Measurements from ENCODE around the gene RPN2. TPM values are rescaled to one million over a fixed set of nuclear protein-coding genes. Genes with fewer than 3 reads are reported as not detected.

Gene RPN2
- total RNA-seq, 1 experiment from 2014 or later: 226 TPM

DNA sequence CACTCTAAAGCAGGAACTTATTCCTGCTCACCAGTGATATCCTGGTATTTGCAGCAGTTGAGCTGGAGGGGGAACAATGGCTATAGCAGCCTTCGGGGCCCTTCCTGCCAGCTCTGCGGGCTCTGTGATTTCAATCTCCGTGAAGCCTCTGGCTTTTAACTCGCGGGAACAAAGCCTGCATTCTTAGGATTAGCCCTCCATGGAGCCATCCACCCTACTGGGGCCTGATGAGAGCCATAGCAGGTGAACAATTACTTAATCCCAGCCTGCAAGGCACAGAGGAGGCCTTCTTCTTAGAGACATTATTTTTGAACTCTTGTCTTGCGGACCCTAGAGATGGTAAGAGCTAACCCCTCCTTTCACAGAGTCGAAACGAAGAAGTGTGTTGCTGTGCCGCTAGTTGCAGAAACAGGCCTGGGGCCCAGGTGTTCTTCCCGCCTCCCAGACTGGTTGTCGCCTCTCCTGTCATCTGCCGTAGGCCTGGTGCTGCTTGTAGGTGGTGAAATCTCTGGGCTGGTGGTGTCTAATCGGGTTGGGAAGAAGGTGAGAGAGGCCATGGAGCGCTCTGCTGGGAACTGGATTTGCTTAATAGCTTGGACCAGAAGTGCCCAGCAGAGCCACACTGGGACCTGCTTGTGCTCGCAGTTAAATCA lies 72.8 kb downstream of the RPN2 start:
- BruUV-seq (replicated peaks): no TSS peak
- Mint-ChIP-seq H3K36me3 (ENCODE audit: insufficient read depth, unreplicated experiment) (no peaks in the 10 kb centered on the region), H3K27me3 (ENCODE audit: insufficient read depth, unreplicated experiment) (peaks cover 12% of the 10 kb centered on the region)

DNA sequence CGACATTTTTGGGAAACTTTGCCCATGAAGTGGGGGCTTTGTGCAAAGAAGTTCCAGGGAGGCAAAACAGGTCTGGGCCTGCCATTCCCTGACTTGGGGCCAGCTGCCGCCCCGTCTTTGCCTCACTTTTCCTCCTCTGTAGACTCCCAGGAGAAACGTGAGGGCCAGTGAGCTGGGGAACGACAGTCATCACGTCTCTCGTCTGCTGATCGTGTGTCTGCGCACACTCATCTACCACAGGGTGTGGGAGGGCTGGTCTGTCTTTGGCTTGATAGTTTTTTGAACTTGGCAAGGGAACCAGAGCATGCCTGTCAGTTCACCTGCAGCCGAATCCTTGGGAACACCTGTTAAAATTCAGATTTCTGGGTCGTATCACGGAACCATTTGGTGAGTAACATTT lies 74.0 kb downstream of the RPN2 start:
- Mint-ChIP-seq H3K27ac (ENCODE audit: low read depth, unreplicated experiment) (no peak overlapping the region), H3K27me3 (ENCODE audit: insufficient read depth, unreplicated experiment) (peaks cover 17% of the 10 kb centered on the region), H3K9me3 (ENCODE audit: unreplicated experiment) (no peaks in the 10 kb centered on the region), H3K4me1 (ENCODE audit: insufficient read depth, unreplicated experiment) (no peaks in the 10 kb centered on the region), H3K4me3 (ENCODE audit: unreplicated experiment) (no peak overlapping the region), H3K36me3 (ENCODE audit: insufficient read depth, unreplicated experiment) (no peaks in the 10 kb centered on the region)
- TF ChIP-seq, protein P1, sequence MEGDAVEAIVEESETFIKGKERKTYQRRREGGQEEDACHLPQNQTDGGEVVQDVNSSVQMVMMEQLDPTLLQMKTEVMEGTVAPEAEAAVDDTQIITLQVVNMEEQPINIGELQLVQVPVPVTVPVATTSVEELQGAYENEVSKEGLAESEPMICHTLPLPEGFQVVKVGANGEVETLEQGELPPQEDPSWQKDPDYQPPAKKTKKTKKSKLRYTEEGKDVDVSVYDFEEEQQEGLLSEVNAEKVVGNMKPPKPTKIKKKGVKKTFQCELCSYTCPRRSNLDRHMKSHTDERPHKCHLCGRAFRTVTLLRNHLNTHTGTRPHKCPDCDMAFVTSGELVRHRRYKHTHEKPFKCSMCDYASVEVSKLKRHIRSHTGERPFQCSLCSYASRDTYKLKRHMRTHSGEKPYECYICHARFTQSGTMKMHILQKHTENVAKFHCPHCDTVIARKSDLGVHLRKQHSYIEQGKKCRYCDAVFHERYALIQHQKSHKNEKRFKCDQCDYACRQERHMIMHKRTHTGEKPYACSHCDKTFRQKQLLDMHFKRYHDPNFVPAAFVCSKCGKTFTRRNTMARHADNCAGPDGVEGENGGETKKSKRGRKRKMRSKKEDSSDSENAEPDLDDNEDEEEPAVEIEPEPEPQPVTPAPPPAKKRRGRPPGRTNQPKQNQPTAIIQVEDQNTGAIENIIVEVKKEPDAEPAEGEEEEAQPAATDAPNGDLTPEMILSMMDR (IDR thresholded peaks at IDR 0.05; ENCODE audit: unreplicated experiment): no peak
- POLR2A ChIA-PET: interaction anchor here (0.7 kb wide), 1 partner anchor 277 kb away, joined by 3 read pairs; no protein-coding TSS in a partner anchor
- intact Hi-C loops (cut with micrococcal nuclease): no loop called here
- no TSS peak for BruUV-seq (replicated peaks)
- CTCF ChIA-PET: interaction anchor here (0.9 kb wide), 1 partner anchor 53 kb away, joined by 4 read pairs; no protein-coding TSS in a partner anchor
- no peak for DNase-seq (ENCODE audit: unreplicated experiment)

More for the DNA sequence above, 72.8 kb downstream of the RPN2 start:
- no peak overlapping the region for H3K4me3 Mint-ChIP-seq (ENCODE audit: unreplicated experiment)
- no peak for DNase-seq (ENCODE audit: unreplicated experiment)
- TF ChIP-seq, protein P1 (IDR thresholded peaks at IDR 0.05; ENCODE audit: unreplicated experiment): no peak
- CTCF ChIA-PET: interaction anchor here (0.6 to 1.3 kb wide), 3 partner anchors 52 to 225 kb away, joined by 3 to 5 read pairs (median 4); no protein-coding TSS in a partner anchor
- no peak overlapping the region for H3K27ac Mint-ChIP-seq (ENCODE audit: low read depth, unreplicated experiment)
- H3K9me3 Mint-ChIP-seq (ENCODE audit: unreplicated experiment): no peaks in the 10 kb centered on the region
- no peaks in the 10 kb centered on the region for H3K4me1 Mint-ChIP-seq (ENCODE audit: insufficient read depth, unreplicated experiment)
- POLR2A ChIA-PET: interaction anchor here (1.1 to 1.8 kb wide), 2 partner anchors 10 kb away, joined by 3 to 6 read pairs; no protein-coding TSS in a partner anchor
- intact Hi-C loops (cut with micrococcal nuclease): no loop called here

DNA sequence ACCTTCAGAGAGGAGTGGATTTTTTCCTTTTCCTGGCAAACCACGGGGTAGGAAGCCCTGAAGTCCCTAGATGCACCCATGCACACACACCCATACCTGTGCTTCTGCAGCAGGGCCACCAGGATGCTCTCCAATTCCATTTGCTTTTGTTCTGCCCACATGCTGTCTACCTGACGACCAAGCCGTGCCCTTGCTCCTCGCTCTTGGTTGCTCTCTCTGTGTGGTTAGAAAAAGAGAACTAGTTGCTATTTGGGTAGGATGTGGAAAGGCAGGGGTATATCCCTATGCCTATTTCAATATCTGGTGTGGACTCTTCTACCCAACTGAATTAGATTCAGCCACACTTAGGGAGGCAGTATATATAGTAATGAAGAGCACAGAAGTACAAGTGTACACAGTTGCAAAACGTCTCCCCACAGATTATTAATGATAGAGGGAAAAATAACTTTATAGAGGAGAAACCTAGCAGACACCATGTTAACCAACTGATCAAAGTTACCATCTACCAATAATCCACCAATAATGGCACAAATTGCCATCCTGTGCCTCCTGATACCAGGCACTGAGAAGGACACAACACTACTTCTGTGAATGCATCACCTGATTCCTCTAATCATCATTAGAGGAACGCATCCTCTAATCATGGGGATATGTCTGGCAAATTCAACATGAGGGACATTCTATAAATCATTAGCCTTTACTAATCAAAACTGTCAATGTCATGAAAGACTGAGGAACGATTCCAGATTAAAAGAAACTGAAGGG lies 75.2 kb downstream of the RPN2 start:
- Mint-ChIP-seq H3K9me3 (ENCODE audit: unreplicated experiment) (no peaks in the 10 kb centered on the region), H3K36me3 (ENCODE audit: insufficient read depth, unreplicated experiment) (no peaks in the 10 kb centered on the region), H3K27me3 (ENCODE audit: insufficient read depth, unreplicated experiment) (peaks cover 29% of the 10 kb centered on the region), H3K27ac (ENCODE audit: low read depth, unreplicated experiment) (no peak overlapping the region), H3K4me1 (ENCODE audit: insufficient read depth, unreplicated experiment) (no peaks in the 10 kb centered on the region), H3K4me3 (ENCODE audit: unreplicated experiment) (no peak overlapping the region)
- CTCF ChIA-PET: interaction anchor here (0.8 to 2.4 kb wide), 3 partner anchors 53 to 143 kb away, joined by 3 to 6 read pairs (median 3); no protein-coding TSS in a partner anchor
- no TSS peak for BruUV-seq (replicated peaks)
- POLR2A ChIA-PET: interaction anchor here (0.5 kb wide), 1 partner anchor 267 kb away, joined by 3 read pairs; no protein-coding TSS in a partner anchor
- TF ChIP-seq, protein P1 (IDR thresholded peaks at IDR 0.05; ENCODE audit: unreplicated experiment): no peak
- DNase-seq (ENCODE audit: unreplicated experiment): no peak
- intact Hi-C loops (cut with micrococcal nuclease): no loop called here

DNA sequence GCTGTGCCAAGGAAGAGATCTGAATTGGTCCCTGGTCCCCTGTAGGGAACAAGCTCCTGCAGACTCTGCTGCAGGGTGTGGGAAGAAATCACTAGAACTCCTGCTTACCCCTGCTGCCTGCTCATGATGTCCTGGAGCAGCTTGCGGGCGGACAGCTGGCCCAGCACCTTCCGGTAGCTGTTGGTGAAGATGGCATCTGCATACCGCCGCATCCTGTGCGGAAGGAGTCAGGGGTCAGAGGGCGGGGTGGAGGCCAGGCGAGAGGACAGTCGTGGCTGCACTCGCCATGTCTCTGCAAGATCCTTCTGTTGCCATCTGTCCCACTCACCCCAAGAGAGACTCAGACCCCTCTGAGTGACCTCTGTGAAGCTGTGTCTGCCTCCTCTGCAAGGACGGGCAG lies 77.2 kb downstream of the RPN2 start:
- Mint-ChIP-seq H3K4me1 (ENCODE audit: insufficient read depth, unreplicated experiment) (no peaks in the 10 kb centered on the region), H3K4me3 (ENCODE audit: unreplicated experiment) (no peak overlapping the region), H3K36me3 (ENCODE audit: insufficient read depth, unreplicated experiment) (no peaks in the 10 kb centered on the region), H3K27me3 (ENCODE audit: insufficient read depth, unreplicated experiment) (peaks cover 49% of the 10 kb centered on the region), H3K27ac (ENCODE audit: low read depth, unreplicated experiment) (no peak overlapping the region), H3K9me3 (ENCODE audit: unreplicated experiment) (no peaks in the 10 kb centered on the region)
- ChIA-PET CTCF (interaction anchor here (0.6 to 2.4 kb wide), 4 partner anchors 10 to 278 kb away, joined by 3 to 6 read pairs (median 5); no protein-coding TSS in a partner anchor), POLR2A (interaction anchor here (1.1 kb wide), 1 partner anchor 64 kb away, joined by 3 read pairs; no protein-coding TSS in a partner anchor)
- TF ChIP-seq, protein P1 (IDR thresholded peaks at IDR 0.05; ENCODE audit: unreplicated experiment): no peak
- DNase-seq (ENCODE audit: unreplicated experiment): no peak
- intact Hi-C loops (cut with micrococcal nuclease): no loop called here
- BruUV-seq (replicated peaks): no TSS peak
